Amygdala (tissue), 56 donors: ENCODE data around the gene RNF20.
"Not testable (repeated sequence)": the region's sequence is repeated elsewhere in the genome, so short reads cannot be mapped to it uniquely, and the experiment has no call there.

Source experiments
- DNase-seq, 56 donors: peaks; one replicate each; lab custom pipeline; 2025; lab: John Stamatoyannopoulos, UW

RNF20 gene, protein sequence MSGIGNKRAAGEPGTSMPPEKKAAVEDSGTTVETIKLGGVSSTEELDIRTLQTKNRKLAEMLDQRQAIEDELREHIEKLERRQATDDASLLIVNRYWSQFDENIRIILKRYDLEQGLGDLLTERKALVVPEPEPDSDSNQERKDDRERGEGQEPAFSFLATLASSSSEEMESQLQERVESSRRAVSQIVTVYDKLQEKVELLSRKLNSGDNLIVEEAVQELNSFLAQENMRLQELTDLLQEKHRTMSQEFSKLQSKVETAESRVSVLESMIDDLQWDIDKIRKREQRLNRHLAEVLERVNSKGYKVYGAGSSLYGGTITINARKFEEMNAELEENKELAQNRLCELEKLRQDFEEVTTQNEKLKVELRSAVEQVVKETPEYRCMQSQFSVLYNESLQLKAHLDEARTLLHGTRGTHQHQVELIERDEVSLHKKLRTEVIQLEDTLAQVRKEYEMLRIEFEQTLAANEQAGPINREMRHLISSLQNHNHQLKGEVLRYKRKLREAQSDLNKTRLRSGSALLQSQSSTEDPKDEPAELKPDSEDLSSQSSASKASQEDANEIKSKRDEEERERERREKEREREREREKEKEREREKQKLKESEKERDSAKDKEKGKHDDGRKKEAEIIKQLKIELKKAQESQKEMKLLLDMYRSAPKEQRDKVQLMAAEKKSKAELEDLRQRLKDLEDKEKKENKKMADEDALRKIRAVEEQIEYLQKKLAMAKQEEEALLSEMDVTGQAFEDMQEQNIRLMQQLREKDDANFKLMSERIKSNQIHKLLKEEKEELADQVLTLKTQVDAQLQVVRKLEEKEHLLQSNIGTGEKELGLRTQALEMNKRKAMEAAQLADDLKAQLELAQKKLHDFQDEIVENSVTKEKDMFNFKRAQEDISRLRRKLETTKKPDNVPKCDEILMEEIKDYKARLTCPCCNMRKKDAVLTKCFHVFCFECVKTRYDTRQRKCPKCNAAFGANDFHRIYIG

DNA sequence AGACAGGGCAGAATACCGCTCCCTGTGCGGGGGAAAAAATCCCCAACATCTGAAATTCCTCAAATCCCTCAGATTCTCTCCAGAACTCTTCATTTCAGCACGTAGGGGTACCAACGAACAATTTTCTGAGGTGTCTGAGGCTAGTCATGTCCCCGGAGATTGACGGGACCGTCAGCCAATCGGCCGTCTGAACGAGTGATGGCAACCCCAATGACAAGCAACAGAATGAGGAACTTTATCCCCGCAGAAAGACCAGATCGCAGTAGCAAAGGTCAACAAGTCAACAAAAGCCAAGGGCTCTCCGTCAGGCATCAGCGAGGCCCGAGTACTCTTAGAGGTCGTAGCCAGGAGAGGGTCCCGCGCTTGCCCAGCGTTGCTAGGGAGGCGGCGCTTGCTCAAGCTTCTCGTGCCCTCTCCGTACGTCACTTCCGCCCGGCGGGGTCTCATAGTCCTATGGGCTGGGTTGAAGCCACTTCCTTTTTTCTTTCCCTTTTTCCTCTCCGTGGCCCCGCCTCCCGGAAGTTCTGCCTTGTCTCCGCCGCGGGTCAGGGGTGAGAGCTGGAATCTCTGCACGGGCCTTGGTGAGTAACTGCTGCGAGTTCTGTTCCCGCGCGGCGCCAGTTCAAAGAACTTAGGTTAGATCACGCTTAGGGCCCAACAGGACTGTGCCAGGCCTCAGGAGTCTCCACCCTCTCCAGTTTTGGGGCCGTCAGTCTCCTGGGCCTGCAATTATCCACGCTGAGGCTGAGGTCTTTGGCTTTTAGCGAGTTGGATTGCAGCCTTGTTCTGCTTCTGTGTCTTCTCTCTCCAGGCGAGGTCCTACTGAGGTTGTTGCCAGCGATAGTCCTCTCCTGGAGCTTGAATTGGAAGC lies at the start of gene RNF20:
TSS of gene RNF20 (plus strand) at position 520 of the 871 bp plus-strand sequence. CDS start 1,571 bp downstream, outside the sequence.
- peak; percentile 79 to 100 (median 99) for DNase-seq

DNA sequence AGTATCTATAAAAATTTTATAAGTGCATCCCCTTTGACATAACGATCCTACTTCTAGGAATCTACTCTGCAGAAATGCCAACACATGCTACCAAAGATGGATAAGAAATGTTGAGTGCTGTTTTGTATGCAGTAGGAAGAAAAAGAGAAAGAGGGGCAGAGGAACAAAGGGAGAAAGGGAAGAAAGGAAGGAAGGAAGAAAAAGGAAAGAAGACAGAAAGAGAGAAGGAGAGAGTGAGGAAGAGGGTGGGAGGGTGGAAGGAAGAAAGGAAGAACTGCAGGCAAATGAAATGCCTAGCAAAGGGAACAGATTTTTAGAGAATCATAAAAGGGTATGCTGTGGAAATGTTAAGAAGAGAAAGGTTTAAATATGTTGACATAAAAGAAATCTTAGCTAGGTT lies 49.6 kb upstream of the RNF20 start:
- DNase-seq, result no peak

GRCh38 chr9:101485924-101486692 lies 47.5 kb upstream of the RNF20 start:
- peak in 27 of 56 donors; percentile 5 to 65 (median 42) for DNase-seq

- peak in 51 of 56 donors; percentile 25 to 84 (median 64) for DNase-seq
These were observed 46.8 kb upstream of the RNF20 start for GRCh38 chr9:101486693-101487442.

- no peak for DNase-seq
These were observed 46.2 kb upstream of the RNF20 start for GRCh38 chr9:101487443-101487840.

GRCh38 chr9:101495810-101496209 lies 37.8 kb upstream of the RNF20 start:
- DNase-seq, result no peak

DNA sequence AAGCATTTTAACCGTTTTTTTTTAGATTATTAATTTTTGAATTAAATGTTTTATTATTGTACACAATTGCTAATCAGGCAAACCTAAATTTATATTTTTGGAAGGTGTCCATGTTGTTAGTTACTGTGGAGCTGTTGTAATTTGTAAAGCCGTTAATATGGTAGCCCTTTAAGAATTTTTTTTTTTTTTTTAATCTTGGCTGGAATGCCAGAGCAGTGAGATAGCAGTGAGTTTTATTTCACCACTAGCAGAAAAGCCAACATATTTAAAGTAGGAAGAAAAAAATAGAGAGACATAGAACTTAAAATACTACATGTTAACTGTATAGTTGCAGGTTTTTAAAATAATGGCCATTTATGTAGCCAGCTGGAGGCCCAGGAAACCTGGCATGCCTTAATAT lies 35.3 kb upstream of the RNF20 start:
- DNase-seq, result no peak

GRCh38 chr9:101504188-101504587 lies 29.5 kb upstream of the RNF20 start:
- DNase-seq, result no peak

- DNase-seq, result no peak
These were observed 25.4 kb upstream of the RNF20 start for GRCh38 chr9:101508211-101508610.

- DNase-seq, result no peak
These were observed 24.1 kb upstream of the RNF20 start for GRCh38 chr9:101509572-101509971.

GRCh38 chr9:101510459-101510858 lies 23.2 kb upstream of the RNF20 start:
- DNase-seq, result no peak

GRCh38 chr9:101511009-101511408 lies 22.6 kb upstream of the RNF20 start:
- DNase-seq, result no peak

- DNase-seq, result no peak
These were observed 21.5 kb upstream of the RNF20 start for GRCh38 chr9:101512116-101512515.

- DNase-seq, result no peak
These were observed 20.3 kb upstream of the RNF20 start for GRCh38 chr9:101513351-101513750.

DNA sequence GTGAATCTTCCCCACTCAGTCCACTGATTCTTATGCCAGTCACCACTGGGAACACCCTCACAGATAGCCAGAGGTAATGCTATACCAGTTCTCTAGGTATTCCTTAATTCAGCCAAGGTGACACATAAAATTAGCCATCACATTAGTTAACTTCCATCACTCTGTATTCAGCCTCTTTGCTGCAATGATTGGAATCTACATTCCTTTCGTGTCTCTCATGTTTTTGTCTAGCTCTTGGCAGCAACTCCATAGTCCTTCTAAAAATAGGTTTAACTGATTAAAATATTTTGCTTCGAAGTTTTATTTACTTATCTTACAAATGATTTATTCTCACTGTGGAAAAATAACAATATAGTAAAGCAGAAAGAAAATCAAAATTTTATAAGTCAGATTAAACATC lies 19.6 kb upstream of the RNF20 start:
- DNase-seq, result no peak

GRCh38 chr9:101516655-101517054 lies 17.0 kb upstream of the RNF20 start:
- DNase-seq, result no peak

DNA sequence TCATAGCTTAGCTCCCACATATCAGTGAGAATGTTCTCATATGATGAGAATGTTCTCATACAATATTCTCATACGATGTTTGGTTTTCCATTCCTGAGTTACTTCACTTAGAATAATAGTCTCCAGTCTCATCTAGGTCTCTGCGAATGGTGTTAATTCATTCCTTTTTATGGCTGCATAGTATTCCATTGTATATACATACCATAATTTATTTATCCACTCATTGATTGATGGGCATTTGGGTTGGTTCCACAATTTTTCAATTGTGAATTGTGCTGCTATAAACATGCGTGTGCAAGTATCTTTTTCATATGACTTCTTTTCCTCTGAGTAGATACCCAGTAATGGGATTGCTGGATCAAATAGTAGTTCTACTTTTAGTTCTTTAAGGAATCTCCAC lies 15.2 kb upstream of the RNF20 start:
- not testable (repeated sequence) for DNase-seq

DNA sequence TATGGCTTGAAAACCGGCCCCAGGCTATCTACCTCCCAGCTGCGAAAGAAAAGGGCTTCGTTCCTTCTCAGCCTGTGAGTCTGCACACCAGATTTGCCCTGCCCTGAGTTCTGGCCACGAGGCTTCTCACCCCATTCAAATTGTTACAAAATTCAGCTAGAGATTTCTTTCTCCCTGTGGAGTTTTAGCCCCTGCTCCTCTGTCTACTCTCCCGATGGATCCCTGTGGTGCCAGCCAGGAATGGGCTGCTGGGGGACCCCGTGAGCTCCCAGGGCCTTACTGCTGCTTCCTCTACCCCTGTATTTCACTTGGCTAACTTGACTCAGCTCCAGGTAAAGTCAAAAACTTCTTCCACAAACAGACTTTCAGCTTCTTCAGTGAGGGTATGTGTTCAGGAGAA lies 9.3 kb upstream of the RNF20 start:
- DNase-seq, result no peak

GRCh38 chr9:101527066-101527465 lies 6.6 kb upstream of the RNF20 start:
- DNase-seq, result no peak
